GM12892 (cell line): ENCODE results near the gene WWP2.

Source experiments
- POLR2A ChIP-seq: IDR thresholded peaks from 2 replicates; pipeline ENCODE4 v1.6.1; 2011; ENCODE audit warnings: low read depth, low read length, control low read depth
- POLR2AphosphoS5 ChIP-seq: IDR thresholded peaks from 2 replicates; pipeline ENCODE4 v1.6.1; 2011; ENCODE audit warnings: low read depth, low read length, control low read depth
- TAF1 ChIP-seq: IDR thresholded peaks from 2 replicates; pipeline ENCODE4 v1.6.1; 2011; ENCODE audit warnings: low read depth, mild to moderate bottlenecking, control low read depth, low read length, borderline replicate concordance

DNA sequence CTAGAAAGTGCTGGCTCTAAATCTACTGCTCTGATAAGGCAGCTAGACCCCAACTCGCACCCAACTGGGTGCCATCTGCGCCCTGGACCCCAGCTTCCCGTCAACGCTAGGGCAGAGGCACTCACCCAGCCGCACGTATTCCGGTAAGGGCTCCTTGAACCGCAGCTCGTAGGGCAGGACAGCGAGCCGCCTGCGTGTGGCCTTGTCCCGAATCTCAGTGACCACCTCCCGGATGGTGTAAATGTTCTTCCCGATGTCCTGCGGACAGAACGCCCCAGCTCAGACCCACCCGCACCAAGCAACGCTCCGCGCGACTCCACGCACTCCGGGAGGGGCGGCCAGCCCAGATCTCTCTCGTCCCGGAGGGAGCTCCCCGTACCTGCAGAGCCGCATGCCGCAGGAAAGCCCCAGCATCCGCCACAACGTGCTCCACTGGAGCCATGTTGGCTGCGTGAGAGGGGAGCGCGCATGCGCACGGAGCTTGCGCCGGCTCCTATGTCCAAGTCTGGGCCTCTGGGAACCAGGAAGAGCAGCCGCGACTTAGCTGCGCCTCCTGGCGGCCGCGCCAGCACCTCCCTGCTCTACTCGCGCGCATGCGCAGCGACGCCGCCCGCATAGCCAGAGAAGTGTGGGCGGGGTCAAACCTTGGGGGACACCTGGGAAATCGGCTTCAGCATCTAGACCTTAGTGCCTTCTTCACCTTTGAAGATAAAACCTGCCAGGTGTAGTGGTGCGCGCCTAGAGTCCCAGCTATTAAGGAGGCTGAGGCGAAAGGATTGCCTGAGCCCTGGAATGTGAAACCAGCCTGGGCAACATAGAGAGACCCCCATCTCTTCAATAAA, 7.4 kb upstream of the WWP2 start, which contains the start of gene NOB1:
- peak; percentile 97 for TF ChIP-seq POLR2A
- TF ChIP-seq POLR2AphosphoS5: peak; percentile 95
- peak; percentile 93 for TF ChIP-seq TAF1
